ENCODE measurements around the gene CCND1. TPM values are rescaled to one million over a fixed set of nuclear protein-coding genes. Genes with fewer than 3 reads are reported as not detected.
A peak's percentile ranks its signal among the peaks of the same experiment; 100 is the strongest.

Gene CCND1
- total RNA-seq, 1 donor from 2014 or later, result 283 TPM

GRCh38 chr11:69680688-69681087 lies 39.7 kb downstream of the CCND1 start:
- ATAC-seq (no peak), DNase-seq (peak; percentile 10)
- Histone ChIP-seq H3K4me3 (no peak overlapping the region), H3K27ac (no peak overlapping the region), H3K36me3 (no peaks in the 10 kb centered on the region), H3K4me1 (peaks cover 2% of the 10 kb centered on the region), H3K27me3 (peaks cover 3% of the 10 kb centered on the region), H3K9me3 (no peaks in the 10 kb centered on the region)
- no peak for TF ChIP-seq CTCF (IDR thresholded peaks at IDR 0.05)
- intact Hi-C loops (cut with DNase I), result loop anchor here (10.0 kb wide), 2 partner anchors 204 to 514 kb away; no protein-coding TSS in a partner anchor

GRCh38 chr11:69682221-69682620 lies 41.3 kb downstream of the CCND1 start:
- no peak for TF ChIP-seq CTCF (IDR thresholded peaks at IDR 0.05)
- Histone ChIP-seq H3K4me3 (no peak overlapping the region), H3K9me3 (no peaks in the 10 kb centered on the region), H3K4me1 (peaks cover 8% of the 10 kb centered on the region), H3K36me3 (no peaks in the 10 kb centered on the region), H3K27me3 (peaks cover 12% of the 10 kb centered on the region), H3K27ac (no peak overlapping the region)
- ATAC-seq (no peak), DNase-seq (peak; percentile 30)
- intact Hi-C loops (cut with DNase I), result loop anchor here (10.0 kb wide), 2 partner anchors 203 to 513 kb away; no protein-coding TSS in a partner anchor

GRCh38 chr11:69682681-69683326 lies 41.8 kb downstream of the CCND1 start:
- ATAC-seq (no peak), DNase-seq (peak; percentile 37)
- H3K27me3 ChIP-seq, result peaks cover 12% of the 10 kb centered on the region
- no peak for TF ChIP-seq CTCF (IDR thresholded peaks at IDR 0.05)
- intact Hi-C loops (cut with DNase I), result loop anchor here (10.0 kb wide), 2 partner anchors 202 to 512 kb away; no protein-coding TSS in a partner anchor
- peaks cover 8% of the 10 kb centered on the region for H3K4me1 ChIP-seq
- no peaks in the 10 kb centered on the region for H3K36me3 ChIP-seq
- no peaks in the 10 kb centered on the region for H3K9me3 ChIP-seq
- no peak overlapping the region for H3K4me3 ChIP-seq
- no peak overlapping the region for H3K27ac ChIP-seq

GRCh38 chr11:69683764-69684333 lies 42.9 kb downstream of the CCND1 start:
- Histone ChIP-seq H3K9me3 (no peaks in the 10 kb centered on the region), H3K4me1 (peaks cover 8% of the 10 kb centered on the region), H3K27ac (no peak overlapping the region), H3K27me3 (peaks cover 12% of the 10 kb centered on the region), H3K36me3 (no peaks in the 10 kb centered on the region), H3K4me3 (no peak overlapping the region)
- ATAC-seq, result peak; percentile 59
- intact Hi-C loops (cut with DNase I), result loop anchor here (10.0 kb wide), 2 partner anchors 201 to 511 kb away; no protein-coding TSS in a partner anchor
- TF ChIP-seq CTCF (IDR thresholded peaks at IDR 0.05), result peak; percentile 37
- peak; percentile 66 for DNase-seq

GRCh38 chr11:69684651-69685050 lies 43.7 kb downstream of the CCND1 start:
- no peak for ATAC-seq

More at GRCh38 chr11:69684651-69685050, 43.7 kb downstream of the CCND1 start:
- no peak for TF ChIP-seq CTCF (IDR thresholded peaks at IDR 0.05)
- H3K36me3 ChIP-seq, result no peaks in the 10 kb centered on the region
- no peak overlapping the region for H3K27ac ChIP-seq
- H3K9me3 ChIP-seq, result no peaks in the 10 kb centered on the region
- H3K27me3 ChIP-seq, result peaks cover 12% of the 10 kb centered on the region
- peak; percentile 57 for DNase-seq
- H3K4me1 ChIP-seq, result peaks cover 8% of the 10 kb centered on the region
- intact Hi-C loops (cut with DNase I), result loop anchor here (10.0 kb wide), 2 partner anchors 200 to 510 kb away; no protein-coding TSS in a partner anchor
- H3K4me3 ChIP-seq, result no peak overlapping the region

All from upper lobe of right lung (tissue), 1 donor.